ENCODE results near the gene CSMD2.

The CSMD2 gene

GRCh38 chr1:33853431-33853830 is 311.6 kb downstream of the CSMD2 start:
- no peak for ATAC-seq
- TF ChIP-seq PATZ1 (CRISPR knock-in tag; IDR thresholded peaks at IDR 0.05; ENCODE audit: borderline replicate concordance) (no peak), ESRRG (CRISPR knock-in tag; IDR thresholded peaks at IDR 0.05) (no peak), TCF4 (CRISPR knock-in tag; IDR thresholded peaks at IDR 0.05; ENCODE audit: borderline replicate concordance) (no peak), ZFP30 (CRISPR knock-in tag; IDR thresholded peaks at IDR 0.05) (no peak), SNAI2 (CRISPR knock-in tag; IDR thresholded peaks at IDR 0.05) (no peak), ZNF70 (CRISPR knock-in tag; IDR thresholded peaks at IDR 0.05) (no peak), CREB5 (CRISPR knock-in tag; IDR thresholded peaks at IDR 0.05; ENCODE audit: low read depth) (no peak), BACH2 (CRISPR knock-in tag; IDR thresholded peaks at IDR 0.05; ENCODE audit: borderline replicate concordance) (no peak), ZNF565 (CRISPR knock-in tag; conservative IDR thresholded peaks at IDR 0.05; ENCODE audit: low read depth) (no peak), OSR1 (CRISPR knock-in tag; IDR thresholded peaks at IDR 0.05) (no peak), ZC3H10 (CRISPR knock-in tag; IDR thresholded peaks at IDR 0.05) (no peak), TSHZ2 (CRISPR knock-in tag; IDR thresholded peaks at IDR 0.05) (no peak), ZFP3 (CRISPR knock-in tag; IDR thresholded peaks at IDR 0.05) (no peak)

GRCh38 chr1:33852711-33853110 is 312.3 kb downstream of the CSMD2 start:
- no peak for TF ChIP-seq POU6F1 (CRISPR knock-in tag; IDR thresholded peaks at IDR 0.05; ENCODE audit: borderline replicate concordance, low read depth)
- TF ChIP-seq GLIS3 (CRISPR knock-in tag; IDR thresholded peaks at IDR 0.05) = no peak
- TF ChIP-seq TSHZ2 (CRISPR knock-in tag; IDR thresholded peaks at IDR 0.05) = no peak
- no peak for TF ChIP-seq ISL1 (CRISPR knock-in tag; IDR thresholded peaks at IDR 0.05)
- TF ChIP-seq PPARA (CRISPR knock-in tag; IDR thresholded peaks at IDR 0.05; ENCODE audit: borderline replicate concordance) = no peak
- no peak for TF ChIP-seq SNAI2 (CRISPR knock-in tag; IDR thresholded peaks at IDR 0.05)
- TF ChIP-seq PATZ1 (CRISPR knock-in tag; IDR thresholded peaks at IDR 0.05; ENCODE audit: borderline replicate concordance) = no peak
- TF ChIP-seq CSDC2 (CRISPR knock-in tag; IDR thresholded peaks at IDR 0.05) = no peak
- no peak for TF ChIP-seq CREB5 (CRISPR knock-in tag; IDR thresholded peaks at IDR 0.05; ENCODE audit: low read depth)
- TF ChIP-seq ZNF70 (CRISPR knock-in tag; IDR thresholded peaks at IDR 0.05) = no peak
- no peak for TF ChIP-seq TOX (CRISPR knock-in tag; IDR thresholded peaks at IDR 0.05; ENCODE audit: borderline replicate concordance)
- no peak for TF ChIP-seq ZC3H10 (CRISPR knock-in tag; IDR thresholded peaks at IDR 0.05)
- TF ChIP-seq OSR1 (CRISPR knock-in tag; IDR thresholded peaks at IDR 0.05) = no peak
- no peak for TF ChIP-seq RARB (CRISPR knock-in tag; IDR thresholded peaks at IDR 0.05)
- TF ChIP-seq ZFP30 (CRISPR knock-in tag; IDR thresholded peaks at IDR 0.05) = no peak
- TF ChIP-seq ZNF8 (CRISPR knock-in tag; IDR thresholded peaks at IDR 0.05) = no peak
- TF ChIP-seq BACH2 (CRISPR knock-in tag; IDR thresholded peaks at IDR 0.05; ENCODE audit: borderline replicate concordance) = no peak
- no peak for TF ChIP-seq CSRNP3 (CRISPR knock-in tag; IDR thresholded peaks at IDR 0.05)
- no peak for ATAC-seq

Measured in SK-N-SH treated with all-trans-retinoic acid at 6 μM for 48 hours (cell line).